ENCODE data around the gene CACNA1G. TPM values are rescaled to one million over a fixed set of nuclear protein-coding genes. Genes with fewer than 3 reads are reported as not detected.

Gene CACNA1G
- total RNA-seq, 1 donor from 2014 or later: 1.9 TPM

GRCh38 chr17:50547035-50547735 is 13.3 kb upstream of the CACNA1G start, which contains the start of gene SPATA20:
Gene SPATA20 (plus strand): TSS chr17:50547174. CDS start chr17:50547209, 35 bp downstream.
- DNase-seq (ENCODE audit: low spot score): peak; percentile 94

DNA sequence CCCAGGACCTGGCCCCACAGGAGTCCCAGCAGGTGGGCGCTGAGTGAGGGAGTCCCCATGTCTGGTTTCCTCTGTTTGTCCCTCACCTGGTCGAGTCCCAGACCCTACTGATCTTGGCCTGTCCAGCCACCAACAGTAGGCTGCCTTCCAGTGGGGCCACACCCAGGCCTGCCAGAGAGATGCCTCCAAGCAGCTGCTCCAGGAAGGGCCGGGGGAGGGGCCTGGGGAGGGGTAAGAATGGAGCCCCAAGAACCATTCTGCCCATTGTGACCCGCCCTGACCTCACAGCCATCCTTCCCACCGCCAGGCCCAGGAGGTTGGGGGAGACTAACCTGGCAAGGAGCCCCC is 12.8 kb upstream of the CACNA1G start:
- DNase-seq (ENCODE audit: low spot score): no peak

- no peak for DNase-seq (ENCODE audit: low spot score)
Measured at GRCh38 chr17:50548831-50549230, 11.7 kb upstream of the CACNA1G start.

GRCh38 chr17:50549256-50549941 is 11.1 kb upstream of the CACNA1G start:
- no peak for DNase-seq (ENCODE audit: low spot score)

DNA sequence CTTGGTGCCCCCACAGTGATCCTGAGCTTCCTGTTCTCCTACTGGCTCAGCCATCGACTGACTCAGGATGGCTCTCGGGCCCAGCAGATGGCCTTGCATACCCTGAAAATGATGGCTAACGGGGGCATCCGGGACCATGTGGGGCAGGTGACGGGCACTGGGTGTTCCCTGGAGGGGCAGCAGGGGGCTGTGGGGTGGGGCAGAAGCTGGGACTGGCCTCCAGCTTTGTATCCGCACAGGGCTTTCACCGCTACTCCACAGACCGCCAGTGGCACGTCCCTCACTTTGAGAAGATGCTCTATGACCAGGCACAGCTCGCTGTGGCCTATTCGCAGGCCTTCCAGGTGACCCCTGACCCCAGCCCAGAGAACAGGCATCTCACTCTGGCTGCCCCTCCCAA is 10.5 kb upstream of the CACNA1G start:
- DNase-seq (ENCODE audit: low spot score): no peak

DNA sequence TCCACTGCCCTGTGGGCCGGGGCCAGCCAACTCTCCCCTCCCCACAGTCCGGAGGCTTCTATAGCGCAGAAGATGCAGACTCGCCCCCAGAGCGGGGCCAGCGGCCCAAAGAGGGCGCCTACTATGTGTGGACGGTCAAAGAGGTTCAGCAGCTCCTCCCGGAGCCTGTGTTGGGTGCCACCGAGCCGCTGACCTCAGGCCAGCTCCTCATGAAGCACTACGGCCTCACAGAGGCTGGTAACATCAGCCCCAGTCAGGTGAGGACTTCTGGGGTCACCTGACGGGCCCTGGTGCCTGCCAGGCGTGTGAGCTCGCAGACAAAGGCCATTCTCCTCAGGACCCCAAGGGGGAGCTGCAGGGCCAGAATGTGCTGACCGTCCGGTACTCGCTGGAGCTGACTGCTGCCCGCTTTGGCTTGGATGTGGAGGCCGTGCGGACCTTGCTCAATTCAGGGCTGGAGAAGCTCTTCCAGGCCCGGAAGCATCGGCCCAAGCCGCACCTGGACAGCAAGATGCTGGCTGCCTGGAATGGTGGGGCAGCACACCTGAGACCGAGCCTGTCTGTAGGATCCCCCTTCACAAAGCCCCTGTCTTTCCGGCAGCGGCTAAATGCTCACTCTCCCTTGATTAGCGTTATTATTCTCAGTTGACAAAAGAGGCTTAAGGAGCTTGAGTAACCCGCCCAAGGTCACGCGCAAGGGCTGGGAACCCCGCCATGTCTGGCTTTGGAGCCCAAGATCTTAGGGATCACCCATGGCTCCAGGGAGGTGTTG is 9.7 kb upstream of the CACNA1G start:
- peak; percentile 86 for DNase-seq (ENCODE audit: low spot score)

GRCh38 chr17:50551433-50551815 is 9.1 kb upstream of the CACNA1G start:
- DNase-seq (ENCODE audit: low spot score): no peak

GRCh38 chr17:50551884-50552283 is 8.6 kb upstream of the CACNA1G start:
- DNase-seq (ENCODE audit: low spot score): no peak

- no peak for DNase-seq (ENCODE audit: low spot score)
Measured at GRCh38 chr17:50554201-50554600, 6.3 kb upstream of the CACNA1G start.

DNA sequence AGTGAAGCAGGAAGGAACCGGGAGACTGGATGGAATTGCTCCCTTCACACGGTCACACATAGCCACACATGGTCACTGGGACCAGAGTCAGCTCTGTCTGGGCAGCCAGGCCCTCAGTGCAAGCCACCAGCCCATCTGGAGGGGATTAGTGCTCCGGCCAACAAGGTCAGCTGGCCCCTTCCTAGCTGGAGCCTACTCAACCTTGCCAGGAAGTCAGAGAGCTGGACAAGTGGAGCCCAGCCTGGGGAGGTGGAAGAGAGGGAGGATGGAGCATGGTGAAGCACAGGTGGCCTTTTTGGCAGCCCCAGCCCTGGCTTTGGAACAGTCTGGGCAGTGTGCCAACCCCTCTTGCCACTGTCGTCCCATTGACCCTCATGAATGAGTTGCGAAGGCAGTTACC is 3.7 kb upstream of the CACNA1G start:
- DNase-seq (ENCODE audit: low spot score): no peak

- DNase-seq (ENCODE audit: low spot score): no peak
Measured at GRCh38 chr17:50557630-50558029, 2.9 kb upstream of the CACNA1G start.

- DNase-seq (ENCODE audit: low spot score): no peak
Measured at GRCh38 chr17:50558091-50558490, 2.4 kb upstream of the CACNA1G start.

- DNase-seq (ENCODE audit: low spot score): no peak
Measured at GRCh38 chr17:50558581-50558940, 2.0 kb upstream of the CACNA1G start.

- DNase-seq (ENCODE audit: low spot score): no peak
Measured at GRCh38 chr17:50558941-50559614, 1.4 kb upstream of the CACNA1G start.

DNA sequence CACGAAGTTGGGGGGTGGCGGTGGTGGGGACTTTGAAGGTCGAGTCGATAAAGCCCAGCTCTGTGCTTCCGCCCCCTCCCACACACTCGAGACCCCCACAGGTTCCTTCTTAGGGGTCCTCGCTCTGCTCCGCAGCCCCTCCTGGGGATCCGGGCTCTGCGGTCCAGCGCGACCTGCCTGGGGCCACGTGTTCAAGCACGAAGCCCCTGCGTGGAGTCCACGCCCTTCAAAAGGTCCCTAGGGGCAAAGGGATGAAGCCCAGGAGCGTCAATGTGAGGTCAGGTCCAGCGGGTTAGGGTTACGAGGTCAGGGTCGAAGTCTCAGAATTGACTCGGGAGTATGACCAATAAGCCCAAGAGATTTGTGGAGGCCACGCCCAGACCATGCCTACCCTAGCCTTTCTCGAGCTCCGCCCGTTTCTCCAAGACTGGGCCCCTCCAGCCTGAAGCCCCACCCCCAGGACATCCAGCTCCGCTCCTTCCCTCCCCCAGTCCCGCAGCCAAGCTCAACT is 786 bp upstream of the CACNA1G start:
- peak; percentile 89 for DNase-seq (ENCODE audit: low spot score)

DNA sequence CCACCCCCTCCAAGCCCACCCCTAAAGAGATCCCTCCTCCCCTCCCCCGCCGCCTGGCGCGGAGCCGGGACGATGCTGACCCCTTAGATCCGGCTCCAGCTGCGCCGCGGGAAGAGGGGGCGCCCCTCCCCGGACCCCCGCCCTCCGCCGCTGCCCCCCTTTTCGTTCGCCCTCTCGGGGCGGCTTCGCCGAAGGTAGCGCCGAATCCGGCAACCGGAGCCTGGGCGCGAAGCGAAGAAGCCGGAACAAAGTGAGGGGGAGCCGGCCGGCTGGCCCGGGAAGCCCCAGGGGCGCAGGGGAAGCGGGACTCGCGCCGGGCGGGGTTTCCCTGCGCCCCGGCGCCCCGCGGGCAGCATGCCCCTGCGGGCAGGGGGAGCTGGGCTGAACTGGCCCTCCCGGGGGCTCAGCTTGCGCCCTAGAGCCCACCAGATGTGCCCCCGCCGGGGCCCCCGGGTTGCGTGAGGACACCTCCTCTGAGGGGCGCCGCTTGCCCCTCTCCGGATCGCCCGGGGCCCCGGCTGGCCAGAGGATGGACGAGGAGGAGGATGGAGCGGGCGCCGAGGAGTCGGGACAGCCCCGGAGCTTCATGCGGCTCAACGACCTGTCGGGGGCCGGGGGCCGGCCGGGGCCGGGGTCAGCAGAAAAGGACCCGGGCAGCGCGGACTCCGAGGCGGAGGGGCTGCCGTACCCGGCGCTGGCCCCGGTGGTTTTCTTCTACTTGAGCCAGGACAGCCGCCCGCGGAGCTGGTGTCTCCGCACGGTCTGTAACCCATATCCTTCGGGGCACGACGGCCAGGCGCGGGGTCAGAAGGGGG is 623 bp downstream of the CACNA1G start:
- no peak for DNase-seq (ENCODE audit: low spot score)

- no peak for DNase-seq (ENCODE audit: low spot score)
Measured at GRCh38 chr17:50561746-50562141, 1.2 kb downstream of the CACNA1G start.

- DNase-seq (ENCODE audit: low spot score): no peak
Measured at GRCh38 chr17:50562242-50563091, 2.0 kb downstream of the CACNA1G start.

DNA sequence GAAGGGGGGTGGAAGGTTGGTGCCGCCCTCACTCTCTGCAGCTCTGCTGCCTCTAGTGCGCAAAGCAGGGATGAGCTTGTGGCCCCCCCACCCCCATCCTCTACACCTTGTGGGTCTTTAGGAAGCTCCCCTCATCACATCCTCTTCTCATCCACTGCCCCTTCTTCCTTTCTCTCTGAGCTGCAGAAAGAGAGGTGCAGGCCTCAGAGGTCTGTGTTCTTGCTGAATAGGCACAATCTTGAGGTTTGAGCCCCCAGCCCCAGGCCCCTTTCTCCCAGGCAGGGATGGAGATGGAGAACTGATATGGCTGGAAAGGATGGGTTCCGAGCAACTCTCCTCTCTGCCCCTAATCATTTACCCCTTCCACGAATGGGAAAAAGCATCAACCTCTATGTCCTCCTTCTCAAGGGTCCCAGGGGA is 2.6 kb downstream of the CACNA1G start:
- no peak for DNase-seq (ENCODE audit: low spot score)

DNA sequence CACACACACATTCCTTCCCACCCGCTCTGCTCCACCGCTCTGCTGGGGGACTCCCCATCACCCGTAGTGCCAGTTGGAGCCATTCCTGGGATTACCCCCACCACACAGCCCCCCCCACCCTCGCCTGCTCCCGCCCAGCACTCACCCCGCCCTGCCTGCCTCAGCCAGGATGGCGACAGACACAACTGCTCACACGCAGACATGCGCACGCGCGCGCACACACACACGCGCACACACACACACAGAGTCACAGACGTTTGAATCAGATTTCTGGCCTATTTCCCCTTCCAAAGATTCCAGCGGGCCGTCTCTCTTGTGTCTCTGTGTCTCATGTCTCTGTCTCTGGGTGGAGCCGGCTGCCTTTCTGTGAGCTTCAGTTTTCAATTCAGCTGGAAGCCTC is 4.4 kb downstream of the CACNA1G start:
- peak; percentile 87 for DNase-seq (ENCODE audit: low spot score)
